Thyroid gland (tissue), 4 donors: ENCODE data around the gene ZNF786.

ENCODE experiments used
- POLR2A ChIP-seq, 2 donors: fragments of 450-650 bp; IDR thresholded peaks; one replicate each; pipeline ENCODE4 v1.6.1; 2017; ENCODE audit warnings: antibody characterized with exemption in 2 of 2, mild to moderate bottlenecking in 2 of 2, moderate library complexity in 1 of 2
- TF ChIP-seq, protein P1 (sequence below), 6 experiments: fragments of 200-600 bp in 3 of 6; fragments of 450-650 bp in 3 of 6; sonication (generic) in 3 of 6; IDR thresholded peaks; one replicate each; pipeline ENCODE4 v1.5.1; 2016 to 2019; ENCODE audit warnings: antibody characterized with exemption in 6 of 6, mild to moderate bottlenecking in 2 of 6, inconsistent platforms in 1 of 6, moderate library complexity in 1 of 6

DNA sequence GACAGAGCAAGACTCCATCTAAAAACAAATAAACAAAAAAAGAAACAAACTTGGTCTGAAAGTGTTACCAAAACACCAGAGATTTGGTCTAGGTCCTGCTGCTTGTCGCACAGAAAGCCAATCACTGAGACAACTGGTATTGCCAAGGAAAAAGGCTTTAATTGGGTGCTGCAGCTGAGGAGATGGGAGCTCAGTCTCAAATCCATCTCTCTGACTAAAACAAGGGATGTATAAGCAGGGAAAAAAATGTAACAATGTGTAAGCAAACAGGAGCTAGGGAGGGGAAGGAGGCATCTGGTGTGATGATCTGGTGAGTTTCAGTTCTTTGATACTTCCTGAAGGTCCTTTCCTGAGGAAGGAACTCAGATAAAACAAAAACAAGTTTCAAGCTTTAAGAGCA is 53.8 kb downstream of the ZNF786 start:
- TF ChIP-seq, protein P1, sequence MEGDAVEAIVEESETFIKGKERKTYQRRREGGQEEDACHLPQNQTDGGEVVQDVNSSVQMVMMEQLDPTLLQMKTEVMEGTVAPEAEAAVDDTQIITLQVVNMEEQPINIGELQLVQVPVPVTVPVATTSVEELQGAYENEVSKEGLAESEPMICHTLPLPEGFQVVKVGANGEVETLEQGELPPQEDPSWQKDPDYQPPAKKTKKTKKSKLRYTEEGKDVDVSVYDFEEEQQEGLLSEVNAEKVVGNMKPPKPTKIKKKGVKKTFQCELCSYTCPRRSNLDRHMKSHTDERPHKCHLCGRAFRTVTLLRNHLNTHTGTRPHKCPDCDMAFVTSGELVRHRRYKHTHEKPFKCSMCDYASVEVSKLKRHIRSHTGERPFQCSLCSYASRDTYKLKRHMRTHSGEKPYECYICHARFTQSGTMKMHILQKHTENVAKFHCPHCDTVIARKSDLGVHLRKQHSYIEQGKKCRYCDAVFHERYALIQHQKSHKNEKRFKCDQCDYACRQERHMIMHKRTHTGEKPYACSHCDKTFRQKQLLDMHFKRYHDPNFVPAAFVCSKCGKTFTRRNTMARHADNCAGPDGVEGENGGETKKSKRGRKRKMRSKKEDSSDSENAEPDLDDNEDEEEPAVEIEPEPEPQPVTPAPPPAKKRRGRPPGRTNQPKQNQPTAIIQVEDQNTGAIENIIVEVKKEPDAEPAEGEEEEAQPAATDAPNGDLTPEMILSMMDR (IDR thresholded peaks at IDR 0.05), result no peak
- no peak for TF ChIP-seq POLR2A (IDR thresholded peaks at IDR 0.05)
